ENCODE results near the gene ZKSCAN4.

DNA sequence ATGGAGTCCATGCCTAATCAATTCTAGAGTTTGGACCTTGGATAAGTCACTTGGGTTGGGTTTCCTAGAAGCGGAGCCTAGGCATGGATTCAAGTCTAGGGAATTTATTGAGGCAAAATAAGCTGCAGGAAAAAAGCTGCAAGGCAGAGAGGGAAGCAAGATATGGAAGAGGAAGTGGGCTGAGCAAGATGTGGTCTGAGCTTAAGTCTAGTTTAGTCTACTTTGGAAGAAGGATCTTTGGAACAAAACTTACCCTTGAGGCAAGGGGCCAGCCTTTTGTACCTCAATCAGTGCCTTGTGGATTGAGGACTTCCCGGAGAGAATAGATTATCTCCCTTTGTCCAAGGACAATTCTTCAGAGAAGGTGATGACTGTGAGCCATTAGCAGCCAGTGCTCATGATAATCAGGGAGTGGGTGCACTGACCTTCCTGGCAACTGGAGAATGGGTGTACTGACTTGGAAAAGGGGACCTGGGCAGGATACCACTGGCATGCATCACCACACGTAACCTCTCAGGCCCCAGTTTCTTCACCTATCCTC, 16.1 kb downstream of the ZKSCAN4 start:
- TF ChIP-seq, protein P1, sequence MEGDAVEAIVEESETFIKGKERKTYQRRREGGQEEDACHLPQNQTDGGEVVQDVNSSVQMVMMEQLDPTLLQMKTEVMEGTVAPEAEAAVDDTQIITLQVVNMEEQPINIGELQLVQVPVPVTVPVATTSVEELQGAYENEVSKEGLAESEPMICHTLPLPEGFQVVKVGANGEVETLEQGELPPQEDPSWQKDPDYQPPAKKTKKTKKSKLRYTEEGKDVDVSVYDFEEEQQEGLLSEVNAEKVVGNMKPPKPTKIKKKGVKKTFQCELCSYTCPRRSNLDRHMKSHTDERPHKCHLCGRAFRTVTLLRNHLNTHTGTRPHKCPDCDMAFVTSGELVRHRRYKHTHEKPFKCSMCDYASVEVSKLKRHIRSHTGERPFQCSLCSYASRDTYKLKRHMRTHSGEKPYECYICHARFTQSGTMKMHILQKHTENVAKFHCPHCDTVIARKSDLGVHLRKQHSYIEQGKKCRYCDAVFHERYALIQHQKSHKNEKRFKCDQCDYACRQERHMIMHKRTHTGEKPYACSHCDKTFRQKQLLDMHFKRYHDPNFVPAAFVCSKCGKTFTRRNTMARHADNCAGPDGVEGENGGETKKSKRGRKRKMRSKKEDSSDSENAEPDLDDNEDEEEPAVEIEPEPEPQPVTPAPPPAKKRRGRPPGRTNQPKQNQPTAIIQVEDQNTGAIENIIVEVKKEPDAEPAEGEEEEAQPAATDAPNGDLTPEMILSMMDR (IDR thresholded peaks at IDR 0.05; ENCODE audit: insufficient read depth, low read depth, low read length), result no peak
- no peak for TF ChIP-seq EZH2 (IDR thresholded peaks at IDR 0.05; ENCODE audit: insufficient read depth, low read length)
